HEK293 (cell line): ENCODE measurements around the gene GRHL3.

Source experiments
- CTCF ChIA-PET: fragments of 350-600 bp; formaldehyde crosslinking; extraction: SDS; loops from one replicate; lab custom pipeline; 2021; ENCODE audit warnings: antibody characterized with exemption; lab: Yijun Ruan, JAX
- POLR2A ChIA-PET: fragments of 300-600 bp; formaldehyde crosslinking; extraction: SDS; loops from one replicate; lab custom pipeline; 2020; ENCODE audit warnings: antibody characterized with exemption, inconsistent platforms; lab: Yijun Ruan, JAX
- H3K27ac ChIP-seq: fragments of 200-500 bp; sonication (Bioruptor generic); 2 replicates; pipeline ENCODE4 v1.5.1; 2014; ENCODE audit warnings: low read depth, low read length, control low read depth, inconsistent platforms; ENCODE audit errors: extremely low read depth
- H3K36me3 ChIP-seq, 2 experiments: fragments of 200-500 bp in 1 of 2; sonication (Bioruptor generic) in 1 of 2; 1 replicate in 1 of 2; 2 replicates in 1 of 2; pipeline ENCODE4 v1.5.1; 2014 to 2017; ENCODE audit warnings: inconsistent platforms in 2 of 2, low read length in 2 of 2; ENCODE audit not compliant: control insufficient read depth in 2 of 2, insufficient read depth in 1 of 2
- H3K4me1 ChIP-seq: fragments of 200-500 bp; sonication (Bioruptor generic); 2 replicates; pipeline ENCODE4 v1.5.1; 2014; ENCODE audit warnings: mild to moderate bottlenecking, low read length, inconsistent platforms; ENCODE audit not compliant: control insufficient read depth, insufficient read depth
- H3K4me3 ChIP-seq: 2 replicates; pipeline ENCODE4 v1.5.1; 2011; ENCODE audit warnings: low read depth, mild to moderate bottlenecking, control low read depth, low read length, moderate library complexity
- H3K9me3 ChIP-seq: fragments of 200-500 bp; sonication (Bioruptor generic); 2 replicates; pipeline ENCODE4 v1.5.1; 2014; ENCODE audit warnings: low read depth, low read length, inconsistent platforms; ENCODE audit not compliant: control insufficient read depth, insufficient read depth
- GLIS1 ChIP-seq: fragments of 450-650 bp; formaldehyde crosslinking; IDR thresholded peaks from 2 replicates; pipeline ENCODE4 v1.5.1; 2016; ENCODE audit warnings: missing biosample characterization, missing genetic modification characterization
- PRDM2 ChIP-seq: fragments of 450-650 bp; formaldehyde crosslinking; IDR thresholded peaks from 2 replicates; pipeline ENCODE4 v1.5.1; 2016; ENCODE audit warnings: missing biosample characterization, missing genetic modification characterization, borderline replicate concordance
- SCRT2 ChIP-seq: fragments of 450-650 bp; formaldehyde crosslinking; IDR thresholded peaks from 2 replicates; pipeline ENCODE4 v1.5.1; 2016; ENCODE audit warnings: missing biosample characterization, missing genetic modification characterization
- ZBTB17 ChIP-seq: fragments of 450-650 bp; formaldehyde crosslinking; IDR thresholded peaks from 2 replicates; pipeline ENCODE4 v1.5.1; 2016; ENCODE audit warnings: missing biosample characterization, missing genetic modification characterization
- ZNF10 ChIP-seq: fragments of 450-650 bp; formaldehyde crosslinking; IDR thresholded peaks from 2 replicates; pipeline ENCODE4 v1.5.1; 2017; ENCODE audit warnings: missing biosample characterization, missing genetic modification characterization
- ZNF133 ChIP-seq: fragments of 450-650 bp; formaldehyde crosslinking; IDR thresholded peaks from 2 replicates; pipeline ENCODE4 v1.5.1; 2016; ENCODE audit warnings: missing biosample characterization, missing genetic modification characterization
- ZNF211 ChIP-seq: fragments of 450-650 bp; formaldehyde crosslinking; IDR thresholded peaks from 2 replicates; pipeline ENCODE4 v1.5.1; 2016; ENCODE audit warnings: low read depth, missing biosample characterization, missing genetic modification characterization
- ZNF214 ChIP-seq: fragments of 450-650 bp; formaldehyde crosslinking; IDR thresholded peaks from 2 replicates; pipeline ENCODE4 v1.5.1; 2017; ENCODE audit warnings: missing biosample characterization, mild to moderate bottlenecking, missing genetic modification characterization, borderline replicate concordance
- ZNF221 ChIP-seq: fragments of 450-650 bp; formaldehyde crosslinking; IDR thresholded peaks from 2 replicates; pipeline ENCODE4 v1.5.1; 2017; ENCODE audit warnings: missing biosample characterization, missing genetic modification characterization, borderline replicate concordance
- ZNF23 ChIP-seq: fragments of 450-650 bp; formaldehyde crosslinking; IDR thresholded peaks from 2 replicates; pipeline ENCODE4 v1.5.1; 2016; ENCODE audit warnings: missing biosample characterization, missing genetic modification characterization, borderline replicate concordance
- ZNF391 ChIP-seq: fragments of 450-650 bp; formaldehyde crosslinking; IDR thresholded peaks from 2 replicates; pipeline ENCODE4 v1.5.1; 2016; ENCODE audit warnings: low read depth, missing biosample characterization, missing genetic modification characterization, borderline replicate concordance
- ZNF416 ChIP-seq: fragments of 450-650 bp; formaldehyde crosslinking; IDR thresholded peaks from 2 replicates; pipeline ENCODE4 v1.5.1; 2016; ENCODE audit warnings: missing biosample characterization, missing genetic modification characterization
- ZNF501 ChIP-seq: fragments of 450-650 bp; formaldehyde crosslinking; IDR thresholded peaks from 2 replicates; pipeline ENCODE4 v1.5.1; 2016; ENCODE audit warnings: missing biosample characterization, missing genetic modification characterization
- ZNF561 ChIP-seq: fragments of 450-650 bp; IDR thresholded peaks from 2 replicates; pipeline ENCODE4 v1.5.1; 2018; ENCODE audit warnings: missing biosample characterization, missing genetic modification characterization, borderline replicate concordance
- ZNF660 ChIP-seq: fragments of 450-650 bp; IDR thresholded peaks from 2 replicates; pipeline ENCODE4 v1.5.1; 2018; ENCODE audit warnings: missing biosample characterization, mild to moderate bottlenecking, missing genetic modification characterization
- ZNF692 ChIP-seq: fragments of 450-650 bp; formaldehyde crosslinking; IDR thresholded peaks from 2 replicates; pipeline ENCODE4 v1.5.1; 2016; ENCODE audit warnings: missing biosample characterization, missing genetic modification characterization
- ZNF701 ChIP-seq: fragments of 450-650 bp; formaldehyde crosslinking; IDR thresholded peaks from 2 replicates; pipeline ENCODE4 v1.5.1; 2016; ENCODE audit warnings: missing biosample characterization, missing genetic modification characterization
- ZNF843 ChIP-seq: fragments of 450-650 bp; formaldehyde crosslinking; IDR thresholded peaks from 2 replicates; pipeline ENCODE4 v1.5.1; 2016; ENCODE audit warnings: missing biosample characterization, missing genetic modification characterization
- ZSCAN23 ChIP-seq: fragments of 450-650 bp; formaldehyde crosslinking; IDR thresholded peaks from 2 replicates; pipeline ENCODE4 v1.5.1; 2016; ENCODE audit warnings: missing biosample characterization, missing genetic modification characterization

GRHL3 gene

GRCh38 chr1:24373044-24373443 lies 53.9 kb downstream of the GRHL3 start:
- ChIA-PET CTCF (interaction anchor here (0.7 to 1.5 kb wide), 6 partner anchors 12 to 173 kb away, joined by 3 to 7 read pairs (median 4); no protein-coding TSS in a partner anchor), POLR2A (no interaction called here)
- H3K27ac ChIP-seq: no peak overlapping the region
- no peaks in the 10 kb centered on the region for H3K9me3 ChIP-seq
- no peak overlapping the region for H3K4me3 ChIP-seq
- TF ChIP-seq ZNF214 (tag by site-specific recombination) (no peak), ZNF843 (tag by site-specific recombination) (no peak), ZNF701 (tag by site-specific recombination) (no peak), ZBTB17 (tag by site-specific recombination) (no peak), ZNF501 (tag by site-specific recombination) (no peak), ZNF23 (tag by site-specific recombination) (no peak), ZNF391 (tag by site-specific recombination) (no peak), ZNF211 (tag by site-specific recombination) (no peak), SCRT2 (tag by site-specific recombination) (no peak), ZNF692 (no peak), GLIS1 (tag by site-specific recombination) (no peak), ZNF221 (tag by site-specific recombination) (no peak), ZNF10 (tag by site-specific recombination) (no peak)
- H3K36me3 ChIP-seq: peaks cover 3 to 49% of the 10 kb centered on the region in 2 experiments; a peak in 2 of 3 replicates
- no peaks in the 10 kb centered on the region for H3K4me1 ChIP-seq

GRCh38 chr1:24373710-24374109 lies 54.6 kb downstream of the GRHL3 start:
- no peaks in the 10 kb centered on the region for H3K9me3 ChIP-seq
- CTCF ChIA-PET: interaction anchor here (0.6 to 1.5 kb wide), 4 partner anchors 11 to 173 kb away, joined by 3 to 7 read pairs (median 5); no protein-coding TSS in a partner anchor
- H3K4me3 ChIP-seq: no peak overlapping the region
- no peak for TF ChIP-seq ZNF416 (tag by site-specific recombination)
- TF ChIP-seq ZSCAN23 (tag by site-specific recombination): no peak
- no peak for TF ChIP-seq ZNF133 (tag by site-specific recombination)
- no peak for TF ChIP-seq PRDM2
- TF ChIP-seq ZNF660 (tag by site-specific recombination): no peak
- TF ChIP-seq ZNF561: no peak
- POLR2A ChIA-PET: no interaction called here
- no peak overlapping the region for H3K27ac ChIP-seq
- no peaks in the 10 kb centered on the region for H3K4me1 ChIP-seq
- H3K36me3 ChIP-seq: peaks cover 1 to 47% of the 10 kb centered on the region in 2 experiments; a peak in 2 of 3 replicates
